HG02973 (cell line): ENCODE results near the gene CCDC71.

Source experiments
- ATAC-seq: cut with Tn5 transposase; IDR thresholded peaks from one replicate; pipeline ENCODE4 v1.9.1; 2021; ENCODE audit warnings: moderate library complexity; ENCODE audit not compliant: unreplicated experiment

The CCDC71 gene

GRCh38 chr3:49165771-49166751 lies at the start of gene CCDC71:
CCDC71 (minus strand) TSS chr3:49166331; CDS start chr3:49164208, 2,123 bp downstream.
- ATAC-seq, result peak; percentile 71

GRCh38 chr3:49213998-49214397 lies 47.9 kb upstream of the CCDC71 start:
- no peak for ATAC-seq

- no peak for ATAC-seq
Measured at GRCh38 chr3:49213541-49213943, 47.4 kb upstream of the CCDC71 start.

- ATAC-seq, result no peak
Measured at GRCh38 chr3:49199900-49200281, 33.8 kb upstream of the CCDC71 start.

GRCh38 chr3:49199239-49199899 lies 33.2 kb upstream of the CCDC71 start:
- ATAC-seq, result no peak

GRCh38 chr3:49198611-49199230 lies 32.6 kb upstream of the CCDC71 start:
- no peak for ATAC-seq

- no peak for ATAC-seq
Measured at GRCh38 chr3:49198161-49198560, 32.0 kb upstream of the CCDC71 start.

- no peak for ATAC-seq
Measured at GRCh38 chr3:49191741-49192140, 25.6 kb upstream of the CCDC71 start.

- ATAC-seq, result no peak
Measured at GRCh38 chr3:49183873-49184272, 17.7 kb upstream of the CCDC71 start.

- ATAC-seq, result no peak
Measured at GRCh38 chr3:49182682-49183081, 16.6 kb upstream of the CCDC71 start.

- ATAC-seq, result no peak
Measured at GRCh38 chr3:49181351-49181750, 15.2 kb upstream of the CCDC71 start.

GRCh38 chr3:49180116-49180515 lies 14.0 kb upstream of the CCDC71 start:
- ATAC-seq, result no peak

GRCh38 chr3:49177073-49177472 lies 10.9 kb upstream of the CCDC71 start:
- ATAC-seq, result no peak

GRCh38 chr3:49175530-49175929 lies 9.4 kb upstream of the CCDC71 start:
- no peak for ATAC-seq

- no peak for ATAC-seq
Measured at GRCh38 chr3:49174397-49174985, 8.4 kb upstream of the CCDC71 start.

- no peak for ATAC-seq
Measured at GRCh38 chr3:49173792-49174170, 7.7 kb upstream of the CCDC71 start.

- no peak for ATAC-seq
Measured at GRCh38 chr3:49173116-49173791, 7.1 kb upstream of the CCDC71 start.

- ATAC-seq, result no peak
Measured at GRCh38 chr3:49172551-49173041, 6.5 kb upstream of the CCDC71 start.

- ATAC-seq, result no peak
Measured at GRCh38 chr3:49171775-49172500, 5.8 kb upstream of the CCDC71 start.
